HUES48 (cell line): ENCODE measurements around the gene PSMB3.

Source experiments
- H3K27ac ChIP-seq: one replicate; pipeline ENCODE4 v1.7.0; 2013; ENCODE audit warnings: low read depth, low read length, inconsistent platforms
- H3K27me3 ChIP-seq: 2 replicates; pipeline ENCODE4 v1.6.1; 2013; ENCODE audit warnings: mild to moderate bottlenecking, low read length; ENCODE audit not compliant: control insufficient read depth, insufficient read depth
- H3K36me3 ChIP-seq: 2 replicates; pipeline ENCODE4 v1.6.1; 2013; ENCODE audit warnings: low read length; ENCODE audit not compliant: control insufficient read depth, insufficient read depth
- H3K4me1 ChIP-seq: 2 replicates; pipeline ENCODE4 v1.6.1; 2013; ENCODE audit warnings: mild to moderate bottlenecking, low read length; ENCODE audit not compliant: control insufficient read depth, insufficient read depth
- H3K4me3 ChIP-seq: 2 replicates; pipeline ENCODE4 v1.5.1; 2013; ENCODE audit warnings: mild to moderate bottlenecking, low read depth, low read length
- H3K9ac ChIP-seq: 2 replicates; pipeline ENCODE4 v1.6.1; 2013; ENCODE audit warnings: mild to moderate bottlenecking, low read depth, low read length, moderate library complexity
- H3K9me3 ChIP-seq: 2 replicates; pipeline ENCODE4 v1.6.1; 2013; ENCODE audit warnings: low read length; ENCODE audit not compliant: control insufficient read depth, insufficient read depth

The PSMB3 gene

DNA sequence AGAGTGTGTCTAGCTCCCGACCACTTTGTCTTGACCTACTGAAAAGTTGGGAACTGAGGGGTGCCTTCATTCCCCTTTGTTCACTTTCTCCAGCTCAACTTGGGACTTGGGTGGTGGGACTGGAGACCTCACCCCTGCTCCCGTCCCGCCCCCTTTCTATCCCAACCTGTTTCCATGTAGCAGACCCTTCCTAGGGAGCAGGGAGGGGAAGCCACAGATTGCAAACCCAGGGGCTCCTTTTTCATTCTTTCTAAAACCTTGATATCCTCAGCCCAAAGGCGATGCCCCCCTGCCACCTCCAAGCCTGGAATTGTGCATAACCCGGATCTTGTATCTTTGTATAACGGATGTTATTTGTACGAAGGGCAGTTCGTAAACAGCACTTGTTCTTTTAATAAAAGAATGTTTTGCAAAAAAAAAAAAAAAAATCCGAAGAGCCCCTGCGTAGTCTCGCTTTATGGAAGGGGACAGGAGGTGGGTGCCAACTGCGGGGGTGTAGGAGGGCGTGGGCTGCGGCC is 23.1 kb upstream of the PSMB3 start:
- Histone ChIP-seq H3K36me3 (peaks cover 12% of the 10 kb centered on the region), H3K27me3 (peaks cover 13% of the 10 kb centered on the region), H3K9me3 (no peaks in the 10 kb centered on the region), H3K4me1 (peaks cover 3% of the 10 kb centered on the region; the same call in 1 of the 2 replicates), H3K9ac (peak overlapping the region; percentile 46; the same call in 1 of the 2 replicates), H3K4me3 (peak overlapping the region; percentile 67), H3K27ac (peak overlapping the region; percentile 38)

DNA sequence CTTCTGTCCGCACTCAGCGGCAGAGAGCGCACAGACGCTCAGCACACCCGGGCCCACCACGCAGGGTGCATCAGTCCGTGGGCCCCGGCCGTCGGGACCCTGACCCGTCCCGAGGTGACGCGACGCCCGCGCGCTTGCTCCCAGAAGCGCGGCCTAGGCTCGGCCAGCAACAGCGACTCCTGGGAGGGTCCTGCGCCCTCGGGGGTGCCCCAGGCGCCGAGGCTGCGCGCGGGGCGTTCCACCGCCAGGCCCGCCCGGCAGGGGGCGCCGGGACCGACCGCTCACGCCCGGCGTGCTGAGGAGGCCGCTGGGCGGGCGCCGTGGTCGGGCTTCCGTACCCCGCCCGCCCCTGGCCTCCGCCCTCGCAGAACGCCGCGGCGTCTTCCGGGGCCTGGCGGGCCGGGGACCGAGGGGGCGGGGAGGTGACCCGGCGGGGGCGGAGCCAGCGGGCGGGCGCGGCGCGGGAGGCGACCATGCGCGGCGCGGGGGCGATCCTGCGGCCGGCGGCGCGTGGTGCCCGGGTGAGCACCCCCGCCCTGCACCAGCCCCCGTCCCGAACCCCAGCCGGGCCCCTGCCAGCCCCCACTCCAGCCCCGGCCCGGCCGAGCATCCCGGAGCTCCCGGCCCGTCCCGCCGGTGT is 22.5 kb upstream of the PSMB3 start, which contains the start of gene CISD3:
CISD3 (plus strand) TSS at position 456 of the 640 bp plus-strand sequence; CDS start at position 474, 18 bp downstream.
- Histone ChIP-seq H3K27ac (peak within 1 kb of the TSS; percentile 65), H3K36me3 (peaks cover 17% of the 10 kb centered on the region), H3K9me3 (no peaks in the 10 kb centered on the region), H3K27me3 (peaks cover 13% of the 10 kb centered on the region), H3K9ac (peak within 1 kb of the TSS; percentile 46; the same call in 1 of the 2 replicates), H3K4me3 (peak within 1 kb of the TSS; percentile 67), H3K4me1 (peaks cover 3% of the 10 kb centered on the region; the same call in 1 of the 2 replicates)

DNA sequence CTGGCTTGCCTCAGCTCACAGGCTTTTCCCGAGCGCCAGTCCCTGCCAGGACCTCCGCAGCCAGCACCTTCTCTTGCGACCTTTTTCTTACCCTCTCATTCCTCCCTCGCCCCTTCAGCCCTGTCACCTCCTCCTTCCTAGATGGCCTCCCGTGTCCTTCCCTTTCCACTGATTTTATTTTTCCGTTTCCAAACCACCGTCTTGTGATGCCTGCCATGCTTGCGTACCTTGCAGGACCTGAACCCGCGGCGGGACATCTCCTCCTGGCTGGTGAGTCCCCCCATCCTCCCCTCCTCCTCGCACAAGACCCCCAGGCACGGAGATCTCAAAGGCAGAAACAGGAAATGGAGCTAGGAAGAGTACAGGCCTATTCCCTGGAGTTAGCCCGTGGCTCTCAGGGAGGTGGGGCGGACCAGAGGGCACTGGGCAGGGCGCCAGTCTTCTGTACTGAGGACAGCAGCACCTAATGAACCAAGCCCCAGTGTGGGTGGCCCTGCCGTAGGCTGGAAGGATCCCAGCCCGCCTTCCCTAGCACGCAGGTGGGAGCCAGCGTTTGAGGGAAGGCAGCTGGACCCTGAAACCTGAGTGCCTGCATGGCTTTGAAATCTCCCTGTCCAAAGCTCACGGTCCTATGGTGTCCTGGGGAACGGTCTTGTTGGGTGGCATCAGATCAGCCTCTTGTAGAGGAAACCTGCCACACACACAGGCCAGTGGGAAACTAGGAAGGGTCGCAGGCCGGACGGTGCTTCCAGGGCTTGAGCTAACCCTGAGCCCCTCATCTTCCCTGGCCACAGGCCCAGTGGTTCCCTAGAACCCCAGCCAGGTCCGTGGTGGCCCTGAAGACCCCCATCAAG is 21.8 kb upstream of the PSMB3 start:
- H3K9ac ChIP-seq = peak overlapping the region; percentile 3; the same call in 1 of the 2 replicates
- H3K36me3 ChIP-seq = peaks cover 22% of the 10 kb centered on the region
- H3K4me3 ChIP-seq = peak overlapping the region; percentile 67
- H3K4me1 ChIP-seq = peaks cover 3% of the 10 kb centered on the region; the same call in 1 of the 2 replicates
- peaks cover 13% of the 10 kb centered on the region for H3K27me3 ChIP-seq
- H3K27ac ChIP-seq = peak overlapping the region; percentile 65
- no peaks in the 10 kb centered on the region for H3K9me3 ChIP-seq

DNA sequence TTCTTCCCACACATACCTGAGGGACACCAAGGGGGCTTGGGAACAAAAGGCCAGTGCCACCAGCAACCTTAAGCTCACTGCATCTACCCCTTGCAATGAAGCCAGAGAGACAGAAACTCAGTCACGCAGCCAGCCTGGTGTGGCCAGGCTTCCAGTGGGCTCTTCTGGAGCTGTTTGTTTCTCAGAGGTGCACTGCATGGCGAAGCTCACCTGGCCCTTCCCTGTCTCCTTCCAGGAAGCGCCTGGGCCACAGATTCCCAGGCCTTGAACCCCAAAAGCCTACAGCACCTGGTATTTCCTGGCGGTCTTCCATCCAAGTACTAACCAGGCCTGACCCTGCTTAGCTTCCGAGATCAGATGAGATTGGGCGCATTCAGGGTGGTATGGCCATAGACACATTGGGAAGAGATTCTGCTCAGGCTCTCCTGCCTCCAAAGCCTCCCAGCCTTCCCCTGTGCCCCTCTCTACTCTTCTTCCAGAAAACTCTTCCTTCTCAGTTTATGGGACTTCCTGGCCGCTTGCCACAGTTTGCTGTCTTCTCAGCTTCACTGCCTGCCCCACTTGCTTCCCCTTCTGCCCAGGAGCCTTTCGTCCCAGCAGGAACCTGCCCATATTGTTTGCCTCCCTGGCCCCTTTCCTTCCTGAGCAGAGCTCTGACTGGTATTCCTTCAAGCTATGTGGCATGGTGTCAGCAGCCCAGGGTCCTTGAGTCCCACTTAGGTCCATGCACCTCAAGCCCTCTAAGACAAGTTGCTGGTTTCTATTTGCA is 20.8 kb upstream of the PSMB3 start:
- H3K36me3 ChIP-seq = peaks cover 29% of the 10 kb centered on the region
- peaks cover 13% of the 10 kb centered on the region for H3K27me3 ChIP-seq
- no peak overlapping the region for H3K27ac ChIP-seq
- H3K9me3 ChIP-seq = no peaks in the 10 kb centered on the region
- H3K4me3 ChIP-seq = no peak overlapping the region
- peaks cover 3% of the 10 kb centered on the region; the same call in 1 of the 2 replicates for H3K4me1 ChIP-seq
- H3K9ac ChIP-seq = no peak overlapping the region

DNA sequence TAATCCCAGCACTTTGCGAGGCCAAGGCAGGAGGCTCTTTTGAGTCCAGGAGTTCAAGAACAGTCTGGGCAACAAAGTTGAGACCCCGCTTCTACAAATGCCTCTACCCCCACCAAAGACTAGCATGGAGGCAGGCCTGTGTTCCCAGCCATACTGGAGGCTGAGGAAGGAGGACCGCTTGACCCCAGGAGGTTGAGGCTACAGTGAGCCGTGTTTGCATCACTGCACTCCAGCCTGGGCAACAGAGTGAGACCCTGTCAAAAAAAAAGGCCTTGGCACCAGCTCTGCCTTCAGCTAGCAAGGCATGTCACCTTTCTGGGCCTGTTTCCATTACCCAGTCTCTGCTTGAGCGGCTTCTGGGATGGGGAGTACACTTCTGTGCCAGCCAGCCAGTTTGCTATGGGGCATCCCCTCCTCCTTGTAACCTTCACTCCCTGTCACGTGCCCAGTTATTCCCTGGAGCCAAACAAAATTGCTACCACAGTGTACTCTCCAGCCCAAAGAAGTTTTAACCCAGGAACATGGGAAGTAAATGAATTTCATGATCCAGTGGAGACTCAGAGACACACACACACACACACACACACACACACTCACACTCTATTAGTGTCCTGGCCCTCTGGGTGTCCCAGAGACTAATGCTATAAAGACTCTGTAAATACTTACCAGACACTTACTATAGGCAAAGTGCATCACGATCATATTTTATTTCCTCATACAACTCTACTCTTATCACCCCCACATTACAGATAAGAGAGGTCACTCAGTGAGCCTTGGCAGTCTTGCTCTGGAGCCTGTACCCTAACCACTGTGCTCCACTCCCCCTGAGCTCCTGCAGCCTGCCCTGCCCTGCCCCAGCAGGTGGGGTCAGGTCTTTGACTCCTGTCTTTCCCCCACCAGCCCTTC is 19.9 kb upstream of the PSMB3 start:
- Histone ChIP-seq H3K36me3 (peaks cover 38% of the 10 kb centered on the region), H3K27me3 (peaks cover 13% of the 10 kb centered on the region), H3K4me1 (peaks cover 3% of the 10 kb centered on the region; the same call in 1 of the 2 replicates), H3K9me3 (no peaks in the 10 kb centered on the region), H3K27ac (no peak overlapping the region), H3K9ac (no peak overlapping the region), H3K4me3 (no peak overlapping the region)

DNA sequence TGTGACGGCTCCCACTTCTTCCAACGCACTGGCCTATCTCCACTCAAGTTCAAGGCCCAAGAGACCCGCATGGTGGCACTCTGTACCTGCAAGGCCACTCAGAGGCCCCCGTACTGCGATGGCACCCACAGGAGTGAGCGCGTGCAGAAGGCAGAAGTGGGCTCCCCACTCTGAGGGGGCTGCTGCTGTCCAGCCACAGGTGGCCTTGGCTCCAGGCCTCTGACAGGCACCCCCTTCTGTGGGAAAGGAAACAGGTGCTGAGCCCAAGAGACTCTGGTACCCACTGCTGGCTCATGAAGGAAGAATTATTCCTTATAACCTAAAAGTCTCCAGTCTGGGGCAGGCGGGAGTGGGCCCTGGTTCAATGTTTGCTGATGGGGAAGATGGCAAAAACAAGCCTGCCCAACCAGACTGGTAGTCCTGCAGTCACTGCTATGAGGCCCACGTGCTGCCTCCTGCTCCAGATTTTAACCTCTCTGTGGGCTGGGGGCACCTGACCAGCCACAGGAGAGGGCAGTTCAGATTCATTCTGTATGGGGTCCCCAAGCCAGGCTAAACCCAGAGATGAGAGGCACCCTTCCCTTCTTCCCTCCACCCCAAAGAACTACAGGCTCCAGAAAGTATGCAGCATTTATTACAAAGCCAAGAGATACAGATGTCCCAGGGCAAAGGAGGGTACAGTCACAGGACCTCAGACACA is 19.1 kb upstream of the PSMB3 start:
- H3K4me1 ChIP-seq = peaks cover 3% of the 10 kb centered on the region; the same call in 1 of the 2 replicates
- H3K4me3 ChIP-seq = no peak overlapping the region
- no peak overlapping the region for H3K9ac ChIP-seq
- peaks cover 13% of the 10 kb centered on the region for H3K27me3 ChIP-seq
- no peaks in the 10 kb centered on the region for H3K9me3 ChIP-seq
- H3K36me3 ChIP-seq = peaks cover 45% of the 10 kb centered on the region
- H3K27ac ChIP-seq = no peak overlapping the region

DNA sequence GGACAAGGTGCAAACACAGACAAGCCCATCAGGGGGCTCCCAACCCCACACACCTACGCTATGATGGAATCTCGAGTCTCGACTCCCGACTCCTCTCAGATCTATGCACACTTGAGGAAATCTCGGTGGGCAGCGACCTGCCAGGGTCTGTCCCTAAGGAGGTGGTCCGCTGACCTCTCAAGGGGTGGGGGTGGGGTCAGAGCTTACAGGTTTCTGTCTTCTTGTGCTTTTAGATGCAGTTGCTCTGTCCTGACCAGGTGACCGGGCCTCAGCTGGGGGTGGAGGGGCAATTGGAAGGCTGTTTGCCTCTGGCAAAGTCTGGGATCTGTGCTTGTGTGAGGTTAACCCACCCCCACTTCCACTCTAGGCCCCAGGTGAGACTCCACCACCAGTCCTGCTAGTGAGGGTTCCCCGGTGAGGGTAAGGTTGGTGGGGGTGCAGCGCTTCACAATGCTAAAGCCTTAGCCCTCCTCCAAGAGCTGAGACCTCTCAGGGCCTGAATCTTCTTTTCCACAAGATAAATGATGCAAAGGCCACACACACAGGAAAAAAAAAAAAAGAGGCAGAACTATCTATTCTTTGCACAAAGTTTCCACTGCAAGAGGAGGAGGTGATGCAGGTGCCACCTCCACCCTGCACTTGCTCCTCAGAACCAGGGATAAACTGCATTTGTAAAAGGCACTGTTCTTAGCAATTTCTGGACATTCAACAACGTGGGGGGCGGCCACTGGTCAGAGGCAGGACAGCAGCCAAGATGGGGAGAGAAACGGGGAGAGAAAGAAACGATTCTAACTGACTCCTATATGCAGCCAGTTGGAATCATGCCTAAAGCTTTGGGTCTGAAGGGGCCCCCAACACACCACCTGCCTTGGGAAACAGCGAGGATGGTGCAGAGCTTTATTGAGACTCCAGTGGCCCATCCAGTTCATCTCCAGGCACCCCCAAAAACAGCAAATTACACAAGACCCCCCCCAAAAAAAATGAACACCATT is 18.3 kb upstream of the PSMB3 start:
- H3K36me3 ChIP-seq = peaks cover 53% of the 10 kb centered on the region
- H3K27ac ChIP-seq = no peak overlapping the region
- H3K9me3 ChIP-seq = no peaks in the 10 kb centered on the region
- H3K4me3 ChIP-seq = no peak overlapping the region
- peaks cover 5% of the 10 kb centered on the region for H3K27me3 ChIP-seq
- H3K9ac ChIP-seq = no peak overlapping the region
- peaks cover 3% of the 10 kb centered on the region; the same call in 1 of the 2 replicates for H3K4me1 ChIP-seq

DNA sequence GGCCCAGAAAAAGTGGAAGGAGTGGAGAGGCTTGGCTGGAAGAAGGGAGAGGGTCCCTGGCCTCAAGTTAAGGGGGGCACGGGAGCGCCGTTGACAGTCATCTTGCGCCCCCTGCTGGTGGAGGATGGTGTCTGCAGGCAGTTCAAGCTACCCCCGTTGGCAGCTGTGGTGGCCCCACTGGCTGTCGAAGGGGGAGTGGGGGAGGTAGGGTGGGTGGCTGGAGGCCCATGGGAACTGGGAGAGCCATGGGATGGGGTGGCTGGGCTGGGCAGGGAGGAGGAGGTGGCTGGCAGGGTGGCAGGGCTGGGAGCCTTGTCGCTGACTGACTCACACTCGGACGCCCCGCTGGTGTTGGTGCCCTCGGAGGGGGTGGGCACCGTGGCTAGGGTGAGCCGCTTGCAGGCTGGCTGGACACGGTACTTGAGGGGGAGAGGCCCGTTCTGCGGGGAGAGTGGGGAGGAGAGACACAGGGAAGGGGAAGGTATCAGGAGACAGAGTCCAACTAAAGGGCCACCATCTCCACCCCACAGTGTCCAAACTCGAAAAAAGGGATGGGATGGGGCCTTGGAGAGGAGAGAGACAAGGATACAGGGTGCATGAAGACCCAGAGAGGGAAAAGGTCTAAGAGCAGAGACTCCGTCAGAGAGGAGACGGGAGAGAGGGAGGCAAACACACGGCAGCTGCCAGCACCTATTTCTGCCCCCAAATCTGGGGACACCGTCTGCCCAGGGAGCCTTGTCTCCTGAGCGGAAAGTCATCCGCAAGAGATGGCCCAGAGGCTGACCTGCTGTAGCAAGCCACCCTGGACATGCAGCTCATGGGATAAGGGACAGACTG is 17.2 kb upstream of the PSMB3 start:
- H3K4me3 ChIP-seq = no peak overlapping the region
- H3K9me3 ChIP-seq = no peaks in the 10 kb centered on the region
- no peak overlapping the region for H3K27ac ChIP-seq
- H3K9ac ChIP-seq = no peak overlapping the region
- no peaks in the 10 kb centered on the region for H3K27me3 ChIP-seq
- H3K4me1 ChIP-seq = peaks cover 3% of the 10 kb centered on the region; the same call in 1 of the 2 replicates
- peaks cover 62% of the 10 kb centered on the region for H3K36me3 ChIP-seq
